Neural cell (in vitro differentiated cells): ENCODE results near the gene MAML2.

ENCODE experiments used
- CTCF ChIP-seq: fragments of 450-650 bp; IDR thresholded peaks from 2 replicates; pipeline ENCODE4 v1.5.1; 2014; ENCODE audit warnings: antibody characterized with exemption, mild to moderate bottlenecking, moderate library complexity; ENCODE audit not compliant: poor library complexity, severe bottlenecking
- EP300 ChIP-seq: fragments of 450-650 bp; conservative IDR thresholded peaks from 2 replicates; pipeline ENCODE4 v1.6.1; 2014; ENCODE audit warnings: antibody characterized with exemption, mild to moderate bottlenecking, moderate library complexity; ENCODE audit not compliant: poor library complexity, severe bottlenecking
- EZH2 ChIP-seq: fragments of 200-600, 300-800 bp; shearing (Covaris generic), sonication (generic); IDR thresholded peaks from 2 replicates; pipeline ENCODE4 v1.6.1; 2014; ENCODE audit warnings: antibody characterized with exemption, low read length, borderline replicate concordance, mild to moderate bottlenecking; ENCODE audit not compliant: insufficient read depth, poor library complexity, severe bottlenecking
- POLR2AphosphoS5 ChIP-seq: IDR thresholded peaks from 2 replicates; pipeline ENCODE4 v1.6.1; 2012
- TAF1 ChIP-seq: IDR thresholded peaks from 2 replicates; pipeline ENCODE4 v1.6.1; 2012; ENCODE audit warnings: low read depth

GRCh38 chr11:96014217-96014616, 328.8 kb downstream of the MAML2 start:
- no peak for TF ChIP-seq CTCF
- peak; percentile 25 for TF ChIP-seq POLR2AphosphoS5
- TF ChIP-seq EP300 = no peak
- no peak for TF ChIP-seq TAF1
- no peak for TF ChIP-seq EZH2
